ENCODE results near the gene DNAAF5. TPM values are rescaled to one million over a fixed set of nuclear protein-coding genes. Genes with fewer than 3 reads are reported as not detected.
A peak's percentile ranks its signal among the peaks of the same experiment; 100 is the strongest.

DNAAF5 gene
- total and polyA plus RNA-seq, 9 of the 15 experiments (the other 6 are each of a cell fraction or from before 2014, with no cell fraction given) = 3.1 to 69.7 (median 19.1) TPM

DNA sequence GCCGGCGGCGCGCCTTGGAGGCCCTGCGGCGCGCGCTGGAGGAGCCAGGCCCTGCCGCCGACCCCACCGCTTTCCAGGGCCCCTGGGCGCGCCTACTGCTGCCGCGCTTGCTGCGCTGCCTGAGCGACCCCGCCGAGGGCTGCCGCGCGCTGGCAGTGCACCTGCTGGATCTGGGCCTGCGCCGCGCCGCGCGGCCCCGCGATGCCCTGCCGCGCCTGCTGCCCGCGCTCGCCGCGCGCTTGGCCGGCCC lies 280 bp downstream of the DNAAF5 start (continued):
- TF ChIP-seq, protein P1, sequence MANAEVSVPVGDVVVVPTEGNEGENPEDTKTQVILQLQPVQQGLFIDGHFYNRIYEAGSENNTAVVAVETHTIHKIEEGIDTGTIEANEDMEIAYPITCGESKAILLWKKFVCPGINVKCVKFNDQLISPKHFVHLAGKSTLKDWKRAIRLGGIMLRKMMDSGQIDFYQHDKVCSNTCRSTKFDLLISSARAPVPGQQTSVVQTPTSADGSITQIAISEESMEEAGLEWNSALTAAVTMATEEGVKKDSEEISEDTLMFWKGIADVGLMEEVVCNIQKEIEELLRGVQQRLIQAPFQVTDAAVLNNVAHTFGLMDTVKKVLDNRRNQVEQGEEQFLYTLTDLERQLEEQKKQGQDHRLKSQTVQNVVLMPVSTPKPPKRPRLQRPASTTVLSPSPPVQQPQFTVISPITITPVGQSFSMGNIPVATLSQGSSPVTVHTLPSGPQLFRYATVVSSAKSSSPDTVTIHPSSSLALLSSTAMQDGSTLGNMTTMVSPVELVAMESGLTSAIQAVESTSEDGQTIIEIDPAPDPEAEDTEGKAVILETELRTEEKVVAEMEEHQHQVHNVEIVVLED (CRISPR knock-in tag; IDR thresholded peaks at IDR 0.05) = no peak
- TF ChIP-seq ZNF436 (CRISPR knock-in tag; IDR thresholded peaks at IDR 0.05) (no peak), NR2C2 (CRISPR knock-in tag; IDR thresholded peaks at IDR 0.05) (no peak), NR2C2 (tag; IDR thresholded peaks at IDR 0.05) (peak; percentile 53), SAP30 (IDR thresholded peaks at IDR 0.05; ENCODE audit: borderline replicate concordance, insufficient read depth, low read depth, low read length, poor library complexity, severe bottlenecking) (no peak), NBN (IDR thresholded peaks at IDR 0.05; ENCODE audit: low read depth) (no peak)
- TF ChIP-seq, protein P2, sequence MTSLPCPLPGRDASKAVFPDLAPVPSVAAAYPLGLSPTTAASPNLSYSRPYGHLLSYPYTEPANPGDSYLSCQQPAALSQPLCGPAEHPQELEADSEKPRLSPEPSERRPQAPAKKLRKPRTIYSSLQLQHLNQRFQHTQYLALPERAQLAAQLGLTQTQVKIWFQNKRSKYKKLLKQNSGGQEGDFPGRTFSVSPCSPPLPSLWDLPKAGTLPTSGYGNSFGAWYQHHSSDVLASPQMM (CRISPR knock-in tag; IDR thresholded peaks at IDR 0.05) = no peak

DNA sequence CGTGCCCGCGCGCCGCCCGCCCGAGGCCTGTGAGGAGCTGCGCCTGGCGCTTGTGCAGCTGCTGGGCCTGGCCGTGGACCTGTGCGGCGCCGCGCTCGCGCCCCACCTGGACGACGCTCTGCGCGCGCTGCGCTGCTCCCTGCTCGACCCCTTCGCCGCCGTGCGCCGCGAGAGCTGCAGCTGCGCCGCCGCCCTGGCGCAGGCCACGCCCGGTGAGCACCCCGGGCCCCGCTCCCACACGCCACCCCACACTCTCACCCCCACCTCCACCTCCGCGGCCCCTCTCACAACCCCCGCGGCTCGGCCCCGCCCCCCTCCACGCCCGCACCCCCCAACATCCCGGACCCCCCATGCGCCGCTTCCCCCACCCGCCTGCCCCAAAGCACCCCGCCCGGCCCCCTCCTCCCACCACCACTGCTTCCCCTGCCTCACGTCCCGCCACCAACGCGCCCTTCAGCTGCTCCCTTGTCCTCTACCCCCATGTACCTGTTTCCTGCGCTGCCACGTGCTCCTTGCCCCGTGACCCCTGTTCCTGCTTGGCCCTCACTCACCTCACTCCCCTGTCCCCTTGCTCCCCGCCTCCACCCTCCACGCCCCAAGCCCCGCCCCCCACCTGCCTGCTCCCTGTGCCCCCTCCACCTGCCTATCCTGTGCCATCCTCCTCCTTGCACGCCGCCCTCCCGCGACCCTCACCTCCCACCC lies 756 bp downstream of the DNAAF5 start, which contains the start of gene PRKAR1B:
PRKAR1B (minus strand) TSS at position 178 of the 702 bp plus-strand sequence. CDS start 15,776 bp downstream, outside the sequence.
- peaks cover 66% of the 10 kb centered on the region for H3K36me3 ChIP-seq (ENCODE audit: control insufficient read depth, insufficient read depth, low read length)
- ATAC-seq (peak; percentile 64), DNase-seq (ENCODE audit: extremely low read depth in 1 of 4, low spot score in 3 of 4) (peak; percentile 66 to 91 (median 82)), FAIRE-seq (no peak)
- H3K4me2 ChIP-seq (ENCODE audit: insufficient read depth, low read length) = peak within 1 kb of the TSS; percentile 85
- H3K9ac ChIP-seq (ENCODE audit: insufficient read depth in 1 of 2, low read depth in 2 of 2, low read length in 2 of 2) = peak within 1 kb of the TSS; percentile 84 to 91
- 0% methylated on average over 7 of the region's 66 CpGs for WGBS (ENCODE audit: insufficient coverage, low coverage, missing lambda C conversion rate)
- H3K27ac ChIP-seq (ENCODE audit: extremely low read depth, low read depth, low read length) = peak within 1 kb of the TSS; percentile 86
- H3K4me1 ChIP-seq (replicated peaks in 1 of 2; ENCODE audit: control insufficient read depth in 2 of 2, insufficient read depth in 2 of 2, low read length in 2 of 2) = peaks cover 23 to 47% of the 10 kb centered on the region in 2 experiments; a peak in 4 of 5 replicates
- intact Hi-C loops (cut with micrococcal nuclease) = loop anchor here (5.0 kb wide), 1 partner anchor 145 kb away; no protein-coding TSS in a partner anchor
- H3K9me3 ChIP-seq (replicated peaks; ENCODE audit: control insufficient read depth, insufficient read depth, low read depth, low read length) = peaks cover 24% of the 10 kb centered on the region
- ChIA-PET CTCF (ENCODE audit: low intra/inter-chr PET ratio) (no interaction called here), POLR2A (interaction anchor here (0.5 kb wide), 1 partner anchor 145 kb away, joined by 3 read pairs; no protein-coding TSS in a partner anchor)
- H3K79me2 ChIP-seq (ENCODE audit: control insufficient read depth, insufficient read depth, low read length) = peaks cover 80% of the 10 kb centered on the region
- in situ Hi-C loops (cut with MboI) = no loop called here
- H4K20me1 ChIP-seq (replicated peaks; ENCODE audit: control insufficient read depth, insufficient read depth, low read length) = 0 out of 2 replicates have a peak, but pooled peaks cover 4% of the 10 kb centered on the region
- no TSS peak for BruUV-seq (replicated peaks)
- peak within 1 kb of the TSS; percentile 86 for H3K4me3 ChIP-seq
- peak within 1 kb of the TSS; percentile 67 for H2AFZ ChIP-seq (ENCODE audit: low read depth, low read length)
- no peaks in the 10 kb centered on the region for H3K9me1 ChIP-seq (ENCODE audit: control insufficient read depth, insufficient read depth, low read length)
- H3K27me3 ChIP-seq (ENCODE audit: control insufficient read depth in 2 of 2, insufficient read depth in 2 of 2, low read length in 2 of 2) = no peaks in the 10 kb centered on the region
- TF ChIP-seq ZBTB7A (IDR thresholded peaks at IDR 0.05; ENCODE audit: borderline replicate concordance, control insufficient read depth, low read depth, low read length) = peak; percentile 9; the same call in 1 of the 2 replicates
- TF ChIP-seq TOE1 (IDR thresholded peaks at IDR 0.05; ENCODE audit: borderline replicate concordance) = no peak
- no peak for TF ChIP-seq TOE1 (CRISPR knock-in tag; IDR thresholded peaks at IDR 0.05; ENCODE audit: borderline replicate concordance, low read depth)
- TF ChIP-seq ZNF699 (CRISPR knock-in tag; IDR thresholded peaks at IDR 0.05; ENCODE audit: insufficient replicate concordance) = no peak
- TF ChIP-seq HDAC1 (IDR thresholded peaks at IDR 0.05) = peak in 1 of 2 experiments; percentile 49; a peak in 1 of 4 replicates
- TF ChIP-seq ZNF561 (CRISPR knock-in tag; conservative IDR thresholded peaks at IDR 0.05) = no peak
- no peak for TF ChIP-seq MBD2 (IDR thresholded peaks at IDR 0.05; ENCODE audit: borderline replicate concordance, low read depth)
- TF ChIP-seq, protein P1 (CRISPR knock-in tag; IDR thresholded peaks at IDR 0.05) = 0 out of 2 replicates have a peak, but pooled peaks have one; percentile 18
- no peak for TF ChIP-seq TBL1XR1 (IDR thresholded peaks at IDR 0.05; ENCODE audit: low read length in 2 of 2)
- TF ChIP-seq LARP7 (IDR thresholded peaks at IDR 0.05) = no peak
- TF ChIP-seq ZNF778 (CRISPR knock-in tag; IDR thresholded peaks at IDR 0.05) = no peak
- TF ChIP-seq CBX5 (IDR thresholded peaks at IDR 0.05; ENCODE audit: borderline replicate concordance, low read depth) = no peak

Data from K562 (cell line).